HepG2 (cell line): ENCODE measurements around the gene COL2A1. TPM values are rescaled to one million over a fixed set of nuclear protein-coding genes. Genes with fewer than 3 reads are reported as not detected.

Source experiments
- ARID2 ChIP-seq: sonication (generic); formaldehyde crosslinking; IDR thresholded peaks from 2 replicates; pipeline ENCODE4 v1.8.1; 2022; ENCODE audit warnings: mild to moderate bottlenecking, missing genetic modification reagents, borderline replicate concordance
- ARID4A ChIP-seq: sonication (generic); formaldehyde crosslinking; IDR thresholded peaks from 2 replicates; pipeline ENCODE4 v1.5.0; 2020; ENCODE audit warnings: mild to moderate bottlenecking, missing genetic modification reagents, borderline replicate concordance
- BORCS8-MEF2B ChIP-seq: sonication (generic); formaldehyde crosslinking; IDR thresholded peaks from 2 replicates; pipeline ENCODE4 v1.8.0; 2022; ENCODE audit warnings: mild to moderate bottlenecking, missing genetic modification reagents
- HCFC1 ChIP-seq: fragments of 150-350 bp; IDR thresholded peaks from 2 replicates; pipeline ENCODE4 v1.6.1; 2014; ENCODE audit warnings: low read depth, low read length
- MAFF ChIP-seq: IDR thresholded peaks from 2 replicates; pipeline ENCODE4 v1.6.1; 2011; ENCODE audit warnings: low read depth, low read length, improper control_type of control experiment
- PAF1 ChIP-seq: IDR thresholded peaks from 2 replicates; pipeline ENCODE4 v1.6.1; 2016; ENCODE audit warnings: missing genetic modification reagents, missing compliant biosample characterization
- PAXIP1 ChIP-seq: sonication (generic); formaldehyde crosslinking; conservative IDR thresholded peaks from 2 replicates; pipeline ENCODE4 v1.4.0; 2020; ENCODE audit warnings: mild to moderate bottlenecking, missing genetic modification reagents, moderate library complexity
- SRSF4 ChIP-seq: fragments of 200-400 bp; formaldehyde crosslinking; IDR thresholded peaks from one replicate; pipeline ENCODE4 v1.6.1; 2018; ENCODE audit warnings: mild to moderate bottlenecking, low read depth, low read length, moderate library complexity; ENCODE audit not compliant: poor library complexity, severe bottlenecking
- ZNF160 ChIP-seq: sonication (generic); formaldehyde crosslinking; IDR thresholded peaks from 2 replicates; pipeline ENCODE4 v1.8.0; 2022; ENCODE audit warnings: mild to moderate bottlenecking, inconsistent platforms, missing genetic modification reagents
- ZNF503 ChIP-seq: sonication (generic); formaldehyde crosslinking; IDR thresholded peaks from 2 replicates; pipeline ENCODE4 v1.4.0; 2020; ENCODE audit warnings: missing genetic modification reagents
- ZNF713 ChIP-seq: sonication (generic); formaldehyde crosslinking; IDR thresholded peaks from 2 replicates; pipeline ENCODE4 v1.4.0; 2020; ENCODE audit warnings: mild to moderate bottlenecking, missing genetic modification reagents
- polyA plus RNA-seq, 8 experiments: library from polyadenylated mRNA; depleted of rRNA in 3 of 8; stranded (reverse) in 7 of 8; unstranded in 1 of 8; fragments of >200 nt; fragmentation: Illumina TruSeq in 4 of 8; extraction: Trizol in 4 of 8; gene quantifications; 2 replicates each; pipeline versions ENCODE4 v1.2.1 to v1.2.3, GENCODE V29; 2011 to 2016; ENCODE audit warnings: low read depth in 4 of 8, missing spikeins in 1 of 8, mixed read lengths in 1 of 8; ENCODE audit not compliant: insufficient read depth in 1 of 8
- total RNA-seq, 5 experiments: library from RNA; depleted of rRNA; stranded (reverse); fragments of >200 nt; fragmentation: Illumina TruSeq; extraction: Trizol; gene quantifications; 2 replicates each; pipeline ENCODE4 v1.2.3, GENCODE V29; 2016; ENCODE audit warnings: low read depth in 1 of 5
- TF ChIP-seq, protein P1 (sequence below): sonication (generic); formaldehyde crosslinking; IDR thresholded peaks from 2 replicates; pipeline ENCODE4 v1.4.0; 2020; ENCODE audit warnings: missing genetic modification reagents

COL2A1 gene
- total and polyA plus RNA-seq, 2 of the 13 experiments (the other 11 are each of a cell fraction or from before 2014, with no cell fraction given) = 7.4 to 38.3 TPM

- TF ChIP-seq PAXIP1 (CRISPR knock-in tag) = peak; percentile 50; the same call in 1 of the 2 replicates
- TF ChIP-seq, protein P1, sequence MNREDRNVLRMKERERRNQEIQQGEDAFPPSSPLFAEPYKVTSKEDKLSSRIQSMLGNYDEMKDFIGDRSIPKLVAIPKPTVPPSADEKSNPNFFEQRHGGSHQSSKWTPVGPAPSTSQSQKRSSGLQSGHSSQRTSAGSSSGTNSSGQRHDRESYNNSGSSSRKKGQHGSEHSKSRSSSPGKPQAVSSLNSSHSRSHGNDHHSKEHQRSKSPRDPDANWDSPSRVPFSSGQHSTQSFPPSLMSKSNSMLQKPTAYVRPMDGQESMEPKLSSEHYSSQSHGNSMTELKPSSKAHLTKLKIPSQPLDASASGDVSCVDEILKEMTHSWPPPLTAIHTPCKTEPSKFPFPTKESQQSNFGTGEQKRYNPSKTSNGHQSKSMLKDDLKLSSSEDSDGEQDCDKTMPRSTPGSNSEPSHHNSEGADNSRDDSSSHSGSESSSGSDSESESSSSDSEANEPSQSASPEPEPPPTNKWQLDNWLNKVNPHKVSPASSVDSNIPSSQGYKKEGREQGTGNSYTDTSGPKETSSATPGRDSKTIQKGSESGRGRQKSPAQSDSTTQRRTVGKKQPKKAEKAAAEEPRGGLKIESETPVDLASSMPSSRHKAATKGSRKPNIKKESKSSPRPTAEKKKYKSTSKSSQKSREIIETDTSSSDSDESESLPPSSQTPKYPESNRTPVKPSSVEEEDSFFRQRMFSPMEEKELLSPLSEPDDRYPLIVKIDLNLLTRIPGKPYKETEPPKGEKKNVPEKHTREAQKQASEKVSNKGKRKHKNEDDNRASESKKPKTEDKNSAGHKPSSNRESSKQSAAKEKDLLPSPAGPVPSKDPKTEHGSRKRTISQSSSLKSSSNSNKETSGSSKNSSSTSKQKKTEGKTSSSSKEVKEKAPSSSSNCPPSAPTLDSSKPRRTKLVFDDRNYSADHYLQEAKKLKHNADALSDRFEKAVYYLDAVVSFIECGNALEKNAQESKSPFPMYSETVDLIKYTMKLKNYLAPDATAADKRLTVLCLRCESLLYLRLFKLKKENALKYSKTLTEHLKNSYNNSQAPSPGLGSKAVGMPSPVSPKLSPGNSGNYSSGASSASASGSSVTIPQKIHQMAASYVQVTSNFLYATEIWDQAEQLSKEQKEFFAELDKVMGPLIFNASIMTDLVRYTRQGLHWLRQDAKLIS = no peak
- TF ChIP-seq ZNF713 (CRISPR knock-in tag) = 0 out of 2 replicates have a peak, but pooled peaks have one; percentile 25
- no peak for TF ChIP-seq PAF1 (CRISPR knock-in tag)
- no peak for TF ChIP-seq ARID2
- no peak for TF ChIP-seq HCFC1
- TF ChIP-seq SRSF4 = no peak
- no peak for TF ChIP-seq ZNF160 (CRISPR knock-in tag)
- no peak for TF ChIP-seq ZNF503
- no peak for TF ChIP-seq MAFF
- peak; percentile 58; the same call in 1 of the 2 replicates for TF ChIP-seq ARID4A
- no peak for TF ChIP-seq BORCS8-MEF2B (CRISPR knock-in tag)
Observed at GRCh38 chr12:48004053-48004941, at the start of gene COL2A1 (continued).
